Measurements from ENCODE around the gene AXDND1. TPM values are rescaled to one million over a fixed set of nuclear protein-coding genes. Genes with fewer than 3 reads are reported as not detected.
"Not testable (repeated sequence)": the region's sequence is repeated elsewhere in the genome, so short reads cannot be mapped to it uniquely, and the experiment has no call there.

AXDND1 gene
- total RNA-seq, 1 donor from 2014 or later, result 0.50 TPM

DNA sequence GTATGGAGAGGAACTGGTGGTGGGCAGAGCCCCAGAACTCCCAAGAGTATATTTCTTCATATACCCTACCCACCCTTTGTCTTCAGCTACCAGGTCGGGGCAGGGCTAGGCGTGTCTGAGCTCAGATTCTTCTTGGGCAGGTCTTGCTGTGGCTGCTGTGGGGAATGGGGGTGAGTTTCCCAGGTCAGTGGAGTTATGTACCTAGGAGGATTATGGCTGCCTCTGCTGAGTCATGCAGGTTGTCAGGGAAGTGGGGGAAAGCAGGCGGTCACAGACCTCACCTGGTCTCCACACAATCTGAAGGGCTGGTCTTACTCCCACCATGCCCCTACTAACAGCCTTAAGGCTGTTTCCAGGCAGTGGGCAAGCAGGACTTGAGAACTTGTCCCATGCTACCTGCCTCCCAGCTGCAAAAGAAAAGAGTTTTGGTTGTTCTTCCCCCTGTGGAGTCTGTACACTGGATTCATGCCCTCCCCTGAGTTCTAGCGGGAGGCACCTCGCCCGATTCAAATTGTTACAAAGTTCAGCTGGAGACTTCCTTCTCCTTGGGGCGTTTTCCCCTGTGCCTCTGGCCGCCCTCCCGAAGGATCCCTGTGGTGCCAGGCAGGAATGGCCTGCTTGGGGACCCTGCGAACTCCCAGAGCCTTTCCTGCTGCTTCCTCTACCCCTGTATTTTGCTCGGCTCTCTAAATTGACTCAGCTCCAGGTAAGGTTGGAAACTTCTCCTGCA is 151.4 kb downstream of the AXDND1 start:
- no peaks in the 10 kb centered on the region for H3K27me3 ChIP-seq (ENCODE audit: control insufficient read depth, insufficient read depth, low read length)
- no peak for DNase-seq (ENCODE audit: low read depth)
- no peak overlapping the region for H3K4me3 ChIP-seq (ENCODE audit: low read depth, low read length)
- H3K36me3 ChIP-seq (ENCODE audit: control insufficient read depth, insufficient read depth, low read length), result no peaks in the 10 kb centered on the region
- TF ChIP-seq, protein P1, sequence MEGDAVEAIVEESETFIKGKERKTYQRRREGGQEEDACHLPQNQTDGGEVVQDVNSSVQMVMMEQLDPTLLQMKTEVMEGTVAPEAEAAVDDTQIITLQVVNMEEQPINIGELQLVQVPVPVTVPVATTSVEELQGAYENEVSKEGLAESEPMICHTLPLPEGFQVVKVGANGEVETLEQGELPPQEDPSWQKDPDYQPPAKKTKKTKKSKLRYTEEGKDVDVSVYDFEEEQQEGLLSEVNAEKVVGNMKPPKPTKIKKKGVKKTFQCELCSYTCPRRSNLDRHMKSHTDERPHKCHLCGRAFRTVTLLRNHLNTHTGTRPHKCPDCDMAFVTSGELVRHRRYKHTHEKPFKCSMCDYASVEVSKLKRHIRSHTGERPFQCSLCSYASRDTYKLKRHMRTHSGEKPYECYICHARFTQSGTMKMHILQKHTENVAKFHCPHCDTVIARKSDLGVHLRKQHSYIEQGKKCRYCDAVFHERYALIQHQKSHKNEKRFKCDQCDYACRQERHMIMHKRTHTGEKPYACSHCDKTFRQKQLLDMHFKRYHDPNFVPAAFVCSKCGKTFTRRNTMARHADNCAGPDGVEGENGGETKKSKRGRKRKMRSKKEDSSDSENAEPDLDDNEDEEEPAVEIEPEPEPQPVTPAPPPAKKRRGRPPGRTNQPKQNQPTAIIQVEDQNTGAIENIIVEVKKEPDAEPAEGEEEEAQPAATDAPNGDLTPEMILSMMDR (IDR thresholded peaks at IDR 0.05; ENCODE audit: insufficient read depth, low read length, poor library complexity, severe bottlenecking), result no peak

DNA sequence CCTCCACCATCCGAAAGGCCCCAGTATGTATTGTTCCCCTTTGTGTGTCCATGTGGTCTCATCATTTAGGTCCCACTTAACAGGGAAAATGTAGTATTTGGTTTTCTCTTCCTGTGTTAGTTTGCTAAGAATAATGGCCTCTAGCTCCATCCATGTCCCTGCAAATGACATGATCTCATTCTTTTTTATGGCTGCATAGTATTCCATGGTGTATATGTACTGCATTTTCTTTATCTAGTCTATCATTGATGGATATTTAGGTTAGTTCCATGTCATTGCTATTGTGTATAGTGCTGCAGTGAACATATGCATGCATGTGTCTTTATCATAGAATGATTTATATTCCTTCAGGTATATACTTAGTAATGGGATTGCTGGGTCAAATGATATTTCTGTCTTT is 152.8 kb downstream of the AXDND1 start:
- H3K36me3 ChIP-seq (ENCODE audit: control insufficient read depth, insufficient read depth, low read length); H3K4me3 ChIP-seq (ENCODE audit: low read depth, low read length); DNase-seq (ENCODE audit: low read depth); H3K27me3 ChIP-seq (ENCODE audit: control insufficient read depth, insufficient read depth, low read length): not testable (repeated sequence)

DNA sequence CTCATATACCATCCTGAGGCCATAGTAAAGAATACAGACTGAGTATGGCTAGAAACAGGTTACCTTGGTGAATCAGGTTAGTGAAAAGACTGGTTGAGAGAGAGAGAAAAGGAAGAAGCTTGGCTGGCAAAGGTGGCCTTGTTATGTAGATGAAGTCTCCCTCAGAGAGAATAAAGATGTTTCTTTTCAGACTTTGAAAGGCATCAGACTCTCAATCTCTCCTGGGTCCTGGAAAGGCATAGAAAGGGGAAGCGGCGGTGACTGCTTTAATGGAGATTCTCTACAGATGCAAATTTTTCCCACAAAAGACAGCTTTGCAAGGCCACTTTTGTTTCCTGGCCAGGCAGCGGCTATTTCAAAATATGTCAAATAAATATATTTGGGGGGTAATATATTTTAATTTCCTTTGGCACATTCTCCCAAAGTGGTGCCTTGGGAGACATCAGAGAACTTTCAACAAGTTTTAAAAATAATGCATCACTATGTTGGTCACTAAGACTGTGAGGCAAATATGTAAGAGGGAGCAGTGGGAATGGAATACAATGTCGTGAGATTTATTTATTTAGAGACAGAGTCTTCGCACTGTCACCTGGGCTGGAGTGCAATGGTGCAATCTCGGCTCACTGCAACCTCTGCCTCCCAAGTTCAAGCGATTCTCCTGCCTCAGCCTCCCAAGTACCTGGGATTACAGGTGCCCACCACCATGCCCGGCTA is 163.9 kb downstream of the AXDND1 start:
- DNase-seq (ENCODE audit: low read depth), result no peak
- TF ChIP-seq, protein P1 (IDR thresholded peaks at IDR 0.05; ENCODE audit: insufficient read depth, low read length, poor library complexity, severe bottlenecking), result no peak
- Histone ChIP-seq H3K4me3 (ENCODE audit: low read depth, low read length) (no peak overlapping the region), H3K36me3 (ENCODE audit: control insufficient read depth, insufficient read depth, low read length) (no peaks in the 10 kb centered on the region), H3K27me3 (ENCODE audit: control insufficient read depth, insufficient read depth, low read length) (no peaks in the 10 kb centered on the region)

DNA sequence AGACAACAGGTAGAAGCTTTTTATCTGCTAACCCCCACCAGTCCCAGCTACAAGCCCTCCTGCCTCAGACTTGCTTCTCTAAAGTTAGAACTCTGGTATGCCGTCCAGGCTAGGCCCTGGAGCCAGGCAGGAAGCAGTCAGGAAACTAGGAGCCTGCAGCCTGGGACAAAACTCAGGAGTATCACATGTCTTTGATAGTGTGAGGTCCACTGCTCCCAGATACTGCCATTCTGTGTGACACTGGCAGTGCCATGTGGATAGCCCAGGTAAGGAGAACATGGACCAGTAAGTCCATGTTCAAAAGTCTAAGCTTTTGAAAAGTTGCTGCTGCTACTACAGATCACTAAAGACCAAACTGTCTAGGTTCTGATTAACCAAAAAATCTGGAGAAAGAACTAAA is 164.6 kb downstream of the AXDND1 start:
- H3K27me3 ChIP-seq (ENCODE audit: control insufficient read depth, insufficient read depth, low read length), result no peaks in the 10 kb centered on the region
- H3K36me3 ChIP-seq (ENCODE audit: control insufficient read depth, insufficient read depth, low read length), result no peaks in the 10 kb centered on the region
- TF ChIP-seq, protein P1 (IDR thresholded peaks at IDR 0.05; ENCODE audit: insufficient read depth, low read length, poor library complexity, severe bottlenecking), result no peak
- H3K4me3 ChIP-seq (ENCODE audit: low read depth, low read length), result no peak overlapping the region
- no peak for DNase-seq (ENCODE audit: low read depth)

DNA sequence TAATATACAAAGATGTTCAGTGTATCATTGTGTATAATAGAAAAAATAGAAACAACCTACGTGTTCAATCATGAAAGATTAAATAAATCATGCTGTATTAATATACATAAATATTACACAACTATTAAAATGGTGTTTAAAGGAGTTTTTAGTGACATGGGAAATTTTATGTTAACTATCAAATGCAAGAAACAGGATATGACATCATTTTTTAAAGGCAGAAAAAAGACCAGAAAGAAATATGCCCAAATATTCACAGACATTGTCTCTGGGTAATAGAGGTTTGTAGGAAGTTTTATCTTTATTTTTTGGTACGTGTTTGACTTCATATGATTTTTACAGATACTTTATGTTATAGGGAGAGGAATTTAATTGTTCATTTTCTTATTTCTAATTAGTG is 176.0 kb downstream of the AXDND1 start:
- Histone ChIP-seq H3K27me3 (ENCODE audit: control insufficient read depth, insufficient read depth, low read length) (no peaks in the 10 kb centered on the region), H3K36me3 (ENCODE audit: control insufficient read depth, insufficient read depth, low read length) (no peaks in the 10 kb centered on the region), H3K4me3 (ENCODE audit: low read depth, low read length) (no peak overlapping the region)
- TF ChIP-seq, protein P1 (IDR thresholded peaks at IDR 0.05; ENCODE audit: insufficient read depth, low read length, poor library complexity, severe bottlenecking), result no peak
- DNase-seq (ENCODE audit: low read depth), result no peak

DNA sequence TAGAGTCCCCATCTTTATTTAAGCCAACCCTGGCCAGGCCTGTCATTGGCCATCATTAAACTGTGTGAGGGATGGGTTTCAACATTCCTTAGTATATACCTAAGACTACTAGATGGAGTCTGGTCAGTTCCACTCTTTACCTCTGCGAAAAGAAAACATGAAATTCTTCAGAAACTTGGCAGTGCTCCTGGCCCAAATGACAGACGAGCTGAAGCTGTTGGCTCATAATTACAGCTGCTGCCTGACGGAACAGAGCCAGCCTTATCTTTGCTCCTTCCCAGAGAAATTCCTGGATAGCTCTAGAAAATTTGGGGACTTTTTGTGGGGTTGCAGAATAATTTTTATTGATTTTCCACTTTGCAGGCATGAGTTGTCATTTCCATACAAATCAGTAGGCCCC is 179.6 kb downstream of the AXDND1 start:
- no peak overlapping the region for H3K4me3 ChIP-seq (ENCODE audit: low read depth, low read length)
- DNase-seq (ENCODE audit: low read depth), result no peak
- H3K36me3 ChIP-seq (ENCODE audit: control insufficient read depth, insufficient read depth, low read length), result no peaks in the 10 kb centered on the region
- H3K27me3 ChIP-seq (ENCODE audit: control insufficient read depth, insufficient read depth, low read length), result no peaks in the 10 kb centered on the region
- TF ChIP-seq, protein P1 (IDR thresholded peaks at IDR 0.05; ENCODE audit: insufficient read depth, low read length, poor library complexity, severe bottlenecking), result no peak
